Measurements from ENCODE around the gene ZNHIT2.
A peak's percentile ranks its signal among the peaks of the same experiment; 100 is the strongest.
"Not testable (repeated sequence)": the region's sequence is repeated elsewhere in the genome, so short reads cannot be mapped to it uniquely, and the experiment has no call there.

Gene ZNHIT2

DNA sequence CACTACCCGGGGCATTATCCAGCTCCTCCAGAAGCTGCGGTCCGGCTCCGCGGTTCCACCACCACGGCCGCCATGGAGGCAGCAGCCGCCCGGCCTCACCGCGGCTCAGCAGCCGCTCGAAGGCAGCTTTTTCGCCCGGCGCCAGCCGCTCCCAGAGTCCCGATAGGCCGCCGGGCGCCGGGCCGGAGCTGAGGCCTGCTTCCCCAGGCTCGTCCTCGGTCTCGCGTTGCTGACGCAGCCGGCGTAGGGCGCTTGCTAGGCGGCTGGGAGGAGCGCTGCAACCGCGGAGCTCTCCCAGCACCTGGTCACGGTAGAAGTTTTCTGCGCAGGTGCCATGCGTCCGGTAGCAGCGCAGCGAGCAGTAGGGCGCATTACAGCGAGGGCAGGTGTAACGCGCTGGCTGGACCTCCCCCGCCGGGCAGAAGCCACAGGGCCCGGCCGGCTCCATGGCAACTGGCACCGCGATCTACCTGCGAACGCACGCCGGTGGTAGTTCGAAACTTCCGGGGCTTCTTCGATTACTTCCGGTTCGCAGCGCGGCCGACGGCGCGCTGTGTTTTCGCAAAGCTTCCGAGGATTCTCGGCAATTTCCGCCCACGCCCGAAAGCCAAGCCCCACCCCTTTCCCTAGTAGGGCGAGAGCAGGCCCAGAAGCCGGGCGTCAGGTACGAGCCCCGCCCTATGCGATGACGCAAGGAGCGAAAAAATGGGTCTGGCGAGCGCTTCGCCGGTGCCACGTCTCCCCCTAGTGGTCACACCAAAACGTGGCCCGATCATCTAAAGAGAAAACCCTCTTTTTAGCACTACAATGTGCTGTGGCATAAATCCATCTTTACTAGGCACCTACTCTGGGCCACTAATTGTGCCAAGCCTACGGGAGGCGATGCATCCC, at the start of gene ZNHIT2:
ZNHIT2 (minus strand) TSS at position 496 of the 891 bp plus-strand sequence; CDS start at position 448, 48 bp downstream.
- DNase-seq (ENCODE audit: low read depth), result peak; percentile 100

DNA sequence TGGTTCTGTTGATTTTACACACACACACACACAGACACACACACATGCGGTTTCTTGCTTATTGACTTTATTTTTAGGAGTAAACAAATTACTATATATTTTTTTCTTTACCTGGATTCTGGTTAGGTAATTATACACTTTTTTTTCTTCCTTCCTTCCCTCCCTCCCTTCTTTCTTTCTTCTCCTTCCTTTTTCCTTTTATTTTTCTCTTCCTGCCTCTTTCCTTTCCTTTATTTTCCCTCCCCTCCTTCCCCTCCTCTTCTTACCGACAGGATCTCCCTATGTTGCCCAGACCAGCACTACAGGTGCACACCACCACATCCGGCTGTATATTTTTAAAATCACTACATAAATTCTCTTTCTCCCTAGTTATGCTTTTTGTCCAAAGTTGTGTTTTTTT, 49.4 kb upstream of the ZNHIT2 start:
- no peak for DNase-seq (ENCODE audit: low read depth)

DNA sequence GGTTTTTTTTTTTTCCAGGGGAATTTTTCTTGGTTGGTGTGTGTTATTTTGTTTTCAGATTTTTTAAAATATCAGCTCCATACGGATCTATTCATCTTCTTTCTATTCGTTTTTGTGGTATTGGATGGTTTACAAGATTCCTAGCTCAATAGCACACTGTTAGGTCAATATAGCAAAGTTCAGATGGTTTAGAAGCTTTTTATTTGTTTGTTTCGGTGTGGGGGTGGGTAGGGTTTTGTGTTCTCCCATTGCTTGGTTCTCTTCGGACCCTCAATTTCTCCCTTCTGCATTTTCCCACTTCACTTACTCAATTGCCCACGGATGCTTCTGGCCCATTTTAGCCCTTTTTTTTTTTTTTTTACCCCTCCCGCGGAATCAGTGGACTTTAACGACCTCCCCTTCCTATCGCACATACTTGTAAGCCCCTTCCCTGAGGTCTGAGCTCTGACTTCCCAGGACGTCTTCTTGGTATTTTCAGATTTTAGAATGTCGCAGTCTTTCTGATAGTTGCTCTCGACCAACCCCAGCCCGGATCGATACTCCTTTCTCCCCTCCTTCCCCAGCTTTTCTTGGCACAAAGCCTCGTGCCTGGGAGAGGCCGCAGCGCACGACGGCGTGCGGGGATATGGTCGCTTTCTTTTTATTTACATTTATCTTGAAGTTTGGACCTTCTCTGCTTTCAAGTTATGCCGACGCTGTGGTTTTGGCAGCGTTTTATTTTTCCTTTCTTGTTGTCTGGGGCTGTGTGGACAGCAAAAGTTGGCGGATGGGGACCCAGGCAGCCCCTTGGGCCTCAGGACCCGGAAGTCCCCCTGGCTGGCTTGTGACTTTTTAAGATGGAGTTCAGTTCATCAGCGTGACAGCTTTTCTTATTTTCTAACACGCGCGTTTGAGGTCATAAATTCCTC, 48.2 kb upstream of the ZNHIT2 start:
- DNase-seq (ENCODE audit: low read depth), result no peak

DNA sequence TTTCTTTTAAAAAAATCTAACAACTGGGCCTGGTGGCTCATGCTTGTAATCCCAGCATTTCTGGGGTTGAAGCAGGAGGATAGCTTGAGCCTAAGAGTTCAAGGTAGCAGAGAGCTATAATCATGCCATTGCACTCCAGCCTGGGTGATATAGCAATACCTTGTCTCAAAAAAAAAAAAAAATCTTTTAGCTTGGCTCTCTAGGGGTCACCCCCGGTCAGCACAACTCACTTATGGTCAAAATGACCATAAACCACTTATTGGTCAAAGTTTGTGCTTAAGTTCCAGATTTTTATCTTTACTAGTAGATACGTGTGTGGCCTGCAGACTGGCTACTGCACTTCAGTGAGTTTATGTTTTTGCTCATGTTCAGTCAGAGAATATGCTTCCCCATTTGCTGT, 46.2 kb upstream of the ZNHIT2 start:
- DNase-seq (ENCODE audit: low read depth), result no peak

DNA sequence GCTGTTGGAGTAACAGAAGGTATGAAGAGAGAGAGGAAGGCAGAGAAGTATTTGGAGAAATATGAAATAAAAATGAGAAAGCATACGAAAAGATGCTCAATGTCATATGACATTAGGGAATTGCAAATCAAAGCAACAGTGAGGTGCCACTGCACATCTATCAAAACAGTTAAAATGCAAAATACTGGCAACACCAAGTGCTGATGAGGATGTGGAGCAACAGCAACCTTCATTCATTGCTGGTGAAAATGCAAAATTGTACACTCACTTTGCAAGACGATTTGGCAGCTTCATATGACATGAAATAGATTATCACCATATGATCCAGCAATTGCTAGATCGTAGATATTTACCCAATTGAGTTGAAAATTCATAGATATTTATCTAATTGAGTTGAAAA, 43.1 kb upstream of the ZNHIT2 start:
- DNase-seq (ENCODE audit: low read depth), result no peak

DNA sequence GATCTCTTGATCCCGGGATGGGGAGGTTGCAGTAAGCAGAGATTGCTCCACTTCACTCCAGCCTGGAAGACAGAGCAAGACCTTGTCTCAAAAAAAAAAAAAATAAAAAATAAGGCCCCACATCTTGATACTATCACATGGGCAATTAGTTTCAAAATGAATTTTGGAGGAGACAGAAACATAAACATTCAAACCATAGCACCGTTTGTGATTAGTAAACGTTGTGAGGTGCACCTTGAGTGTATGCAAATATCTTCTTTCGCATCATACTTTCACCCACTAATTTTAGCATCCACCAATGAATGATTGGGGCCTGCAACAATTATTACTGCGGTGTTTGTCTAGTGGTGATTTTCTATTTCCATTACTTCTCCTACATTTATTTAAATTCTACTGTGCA, 41.5 kb upstream of the ZNHIT2 start:
- DNase-seq (ENCODE audit: low read depth), result no peak

DNA sequence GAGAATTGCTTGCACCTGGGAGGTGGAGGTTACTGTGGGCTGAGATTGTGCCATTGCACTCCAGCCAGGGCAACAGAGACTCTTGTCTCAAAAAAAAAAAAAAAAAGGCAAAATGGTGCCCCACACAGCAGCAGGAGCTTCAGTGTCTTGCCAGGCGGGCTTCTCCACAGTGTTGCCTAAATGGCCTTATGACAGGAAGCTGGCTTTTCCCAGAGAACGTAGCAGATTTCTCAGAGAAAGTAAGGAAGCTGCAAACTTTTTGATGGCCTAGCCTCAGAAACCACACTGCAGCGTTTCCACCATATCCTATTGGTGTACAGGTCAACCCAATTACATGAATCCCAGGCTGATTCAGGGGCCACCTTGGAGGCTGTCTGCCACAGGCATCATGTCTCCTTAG, 39.8 kb upstream of the ZNHIT2 start:
- no peak for DNase-seq (ENCODE audit: low read depth)

DNA sequence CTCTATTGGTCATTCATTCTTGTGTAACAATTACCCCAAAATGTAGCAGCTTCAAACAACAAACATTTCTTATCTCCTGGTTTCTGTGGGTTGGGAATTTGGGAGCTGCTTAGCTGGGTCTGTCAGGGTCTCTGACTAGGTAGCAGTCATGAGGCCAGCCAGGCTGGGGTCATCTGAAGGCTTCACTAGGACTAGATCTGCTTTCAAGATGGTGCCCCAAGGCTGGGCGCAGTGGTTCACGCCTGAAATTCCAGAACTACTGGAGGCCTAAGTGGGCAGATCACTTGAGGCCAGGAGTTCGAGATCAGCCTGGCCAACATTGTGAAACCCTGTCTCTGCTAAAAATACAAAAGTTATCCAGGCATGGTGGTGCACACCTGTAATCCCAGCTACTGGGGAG, 39.4 kb upstream of the ZNHIT2 start:
- no peak for DNase-seq (ENCODE audit: low read depth)

DNA sequence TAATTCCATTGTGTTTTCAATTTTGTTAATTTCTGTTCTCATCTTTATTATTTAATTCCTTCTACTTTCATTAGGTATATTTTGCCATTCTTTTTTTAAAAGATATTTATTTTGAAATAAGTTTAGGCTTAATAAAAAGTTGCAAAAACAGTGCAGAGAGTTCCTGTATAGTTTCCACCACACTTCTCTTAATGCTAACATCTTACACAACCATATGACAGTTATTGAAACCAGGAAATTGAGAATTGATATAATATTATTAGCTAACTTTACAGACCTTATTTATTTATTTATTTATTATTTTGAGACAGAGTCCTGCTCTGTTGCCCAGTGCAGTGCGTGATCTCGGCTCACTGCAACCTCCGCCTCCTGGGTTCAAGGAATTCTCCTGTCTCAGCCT, 38.8 kb upstream of the ZNHIT2 start:
- DNase-seq (ENCODE audit: low read depth), result no peak

DNA sequence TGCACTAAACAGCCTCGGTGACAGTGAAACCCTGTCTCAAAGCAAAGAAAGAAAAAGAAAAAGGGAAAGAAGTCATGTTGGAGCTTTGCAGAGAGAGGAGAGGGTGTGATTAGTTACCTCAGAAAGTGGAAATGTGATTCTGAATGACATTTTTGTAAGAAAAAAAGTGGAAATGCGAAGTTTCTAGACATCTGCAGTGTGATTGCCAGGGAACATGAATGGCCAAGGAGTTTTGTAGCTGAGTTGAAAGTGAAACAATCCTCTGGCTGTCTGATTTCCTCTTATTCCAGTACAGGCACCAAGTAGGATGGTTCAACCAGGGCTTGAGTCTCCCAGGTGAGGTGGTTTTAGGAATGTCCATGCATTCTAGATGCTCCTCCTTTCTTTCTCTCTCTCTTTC, 34.6 kb upstream of the ZNHIT2 start:
- no peak for DNase-seq (ENCODE audit: low read depth)

DNA sequence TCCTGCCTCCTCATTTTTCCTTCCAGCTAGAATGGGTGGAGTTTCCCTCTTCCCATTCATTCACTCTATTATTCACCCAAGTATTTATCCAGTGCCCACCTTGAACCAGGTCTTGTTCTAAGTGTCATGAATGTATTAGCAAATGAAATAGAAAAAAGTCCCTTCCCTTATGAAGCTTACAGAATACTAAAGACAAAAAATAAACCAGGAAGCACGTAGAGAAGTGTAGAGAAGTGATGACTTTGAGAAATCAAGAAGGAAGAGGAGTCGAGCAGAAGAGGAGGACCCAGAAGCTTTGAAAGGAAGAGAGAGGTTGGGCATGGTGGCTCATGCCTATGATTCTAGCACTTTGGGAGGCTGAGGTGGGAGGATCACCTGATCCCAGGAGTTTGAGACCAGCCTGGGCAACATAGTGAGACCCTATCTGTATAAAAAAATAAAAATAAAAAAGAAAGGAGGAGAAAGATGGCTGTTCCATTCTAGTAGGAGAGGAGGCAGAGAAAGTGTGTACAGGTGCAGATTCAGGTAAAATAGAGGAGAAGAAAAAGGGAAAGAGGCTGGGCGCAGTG, 33.9 kb upstream of the ZNHIT2 start:
- no peak for DNase-seq (ENCODE audit: low read depth)

DNA sequence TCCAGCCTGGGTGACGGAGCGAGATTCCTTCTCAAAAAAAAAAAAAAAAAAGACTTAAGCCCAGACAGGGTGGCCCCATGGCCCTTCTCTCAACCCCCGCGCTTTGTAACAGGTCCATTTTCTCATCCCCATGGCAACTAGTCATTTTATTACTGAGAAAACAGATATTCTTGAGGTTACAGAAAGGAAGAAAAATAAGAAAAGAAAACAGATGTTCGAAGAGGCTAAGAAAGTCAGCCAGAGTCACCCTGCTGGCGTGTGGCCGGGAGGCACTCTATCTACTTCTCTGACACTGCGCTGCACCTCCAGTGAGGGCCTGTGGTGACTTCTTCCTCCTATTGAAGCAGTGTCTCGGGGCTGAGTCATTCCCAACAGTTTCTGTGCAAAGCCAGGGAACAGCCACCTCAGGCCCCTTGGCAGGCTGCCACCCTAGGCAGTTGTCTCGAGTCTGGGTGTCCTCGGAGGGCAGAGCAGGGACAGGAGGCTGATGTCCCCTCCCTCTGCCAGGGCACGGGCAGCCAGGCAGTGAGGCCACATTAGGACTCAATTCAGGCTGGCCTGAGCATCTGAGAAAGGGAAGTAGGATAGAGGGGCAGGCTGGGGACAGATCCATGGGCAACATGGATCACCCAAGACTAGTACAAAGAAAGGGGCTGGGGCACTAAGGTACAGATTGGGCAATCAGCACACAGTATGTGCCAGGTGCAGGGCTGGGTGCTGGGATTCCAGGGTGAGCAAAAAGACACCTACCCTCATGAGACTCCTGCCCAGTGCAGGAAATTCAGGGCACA, 33.2 kb upstream of the ZNHIT2 start:
- no peak for DNase-seq (ENCODE audit: low read depth)

DNA sequence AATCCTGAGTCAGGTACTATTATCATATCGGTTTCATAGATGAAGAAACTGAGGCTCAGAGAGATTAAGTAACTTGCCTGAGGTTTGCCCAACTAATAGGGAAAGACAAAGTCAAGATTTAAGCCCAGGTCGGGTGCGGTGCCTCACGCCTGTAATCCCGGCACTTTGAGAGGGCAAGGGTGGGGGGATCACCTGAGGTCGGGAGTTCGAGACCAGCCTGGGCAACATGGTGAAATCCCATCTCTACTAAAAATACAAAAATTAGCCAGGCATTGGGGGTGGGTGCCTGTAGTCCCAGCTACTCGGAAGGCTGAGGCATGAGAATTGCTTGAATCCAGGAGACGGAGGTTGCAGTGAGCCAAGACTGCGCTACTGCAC, 32.6 kb upstream of the ZNHIT2 start:
- not testable (repeated sequence) for DNase-seq (ENCODE audit: low read depth)

DNA sequence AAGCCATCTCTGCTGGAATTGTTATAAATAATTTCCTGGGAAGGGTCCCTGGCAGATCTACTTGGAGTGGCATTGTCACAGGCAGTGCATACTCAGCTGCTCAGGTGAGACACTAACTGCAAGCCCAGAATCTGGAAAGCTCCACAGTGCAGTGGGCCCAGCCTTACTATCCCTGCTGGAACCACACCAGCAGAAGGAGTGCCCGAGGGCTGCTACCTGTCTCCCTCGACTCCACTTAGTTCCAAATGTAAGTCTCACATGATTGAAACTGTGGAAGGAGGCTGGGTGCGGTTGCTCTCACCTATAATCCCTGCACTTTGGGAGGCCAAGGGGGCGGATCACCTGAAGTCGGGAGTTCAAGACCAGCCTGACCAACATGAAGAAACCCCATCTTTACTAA, 31.2 kb upstream of the ZNHIT2 start:
- no peak for DNase-seq (ENCODE audit: low read depth)

DNA sequence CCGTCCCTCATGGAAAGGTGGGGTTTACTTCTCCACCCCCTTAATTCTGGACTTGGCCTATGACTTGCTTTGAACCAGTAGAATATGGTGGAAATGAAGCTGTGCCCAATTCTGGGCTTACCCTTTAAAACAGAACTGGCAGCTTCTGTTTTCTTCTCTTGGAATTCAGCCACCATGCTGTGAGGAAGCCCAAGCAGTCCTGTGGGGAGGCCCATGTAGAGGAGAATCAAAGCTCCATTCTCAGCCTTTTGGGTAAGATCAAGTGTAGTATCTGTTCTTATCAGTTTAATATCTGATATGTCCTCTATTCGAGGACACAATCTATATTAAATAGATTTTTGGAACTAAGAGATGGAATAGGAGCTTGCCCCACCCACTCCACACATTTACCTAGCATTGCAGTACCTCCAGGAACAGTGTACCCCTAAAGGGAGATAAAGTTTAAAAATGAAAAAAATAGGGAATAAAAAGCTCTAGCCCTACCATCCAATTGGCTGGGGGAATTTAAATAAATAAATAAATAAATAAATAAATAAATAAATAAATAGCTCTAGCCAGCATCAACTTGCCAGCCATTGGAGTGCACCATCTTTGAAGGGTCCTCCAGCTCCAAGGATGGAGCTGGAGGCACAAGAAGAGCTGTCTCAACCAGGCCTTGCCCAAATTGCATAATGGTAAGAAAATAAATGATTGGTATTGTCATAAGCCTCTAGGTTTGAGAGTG, 30.0 kb upstream of the ZNHIT2 start:
- DNase-seq (ENCODE audit: low read depth), result no peak

DNA sequence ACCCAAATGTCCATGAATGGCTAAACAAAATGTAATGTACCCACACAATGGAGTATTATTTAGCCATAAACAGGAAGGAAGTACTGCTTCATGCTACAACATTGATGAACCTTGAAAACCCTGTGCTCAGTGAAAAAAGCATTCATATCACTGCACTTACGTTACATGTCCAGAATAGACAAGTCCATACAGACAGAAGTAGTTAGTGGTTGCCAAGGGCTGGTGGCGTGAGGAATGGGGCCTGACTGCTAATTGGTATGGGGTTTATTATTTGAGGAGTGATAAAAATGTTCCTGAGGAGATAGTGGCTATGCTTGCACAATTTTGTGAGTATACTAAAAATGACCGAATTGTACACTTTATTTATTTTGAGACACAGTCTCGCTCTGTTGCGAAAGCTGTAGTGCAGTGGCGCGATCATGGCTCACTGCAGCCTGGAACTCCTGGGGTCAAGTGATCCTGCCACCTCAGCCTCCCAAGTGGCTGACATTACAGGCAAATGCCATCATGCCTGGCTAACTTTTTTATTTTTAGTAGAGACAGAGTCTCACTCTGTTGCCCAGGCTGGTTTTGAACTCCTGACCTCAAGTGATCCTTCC, 24.5 kb upstream of the ZNHIT2 start:
- no peak for DNase-seq (ENCODE audit: low read depth)

DNA sequence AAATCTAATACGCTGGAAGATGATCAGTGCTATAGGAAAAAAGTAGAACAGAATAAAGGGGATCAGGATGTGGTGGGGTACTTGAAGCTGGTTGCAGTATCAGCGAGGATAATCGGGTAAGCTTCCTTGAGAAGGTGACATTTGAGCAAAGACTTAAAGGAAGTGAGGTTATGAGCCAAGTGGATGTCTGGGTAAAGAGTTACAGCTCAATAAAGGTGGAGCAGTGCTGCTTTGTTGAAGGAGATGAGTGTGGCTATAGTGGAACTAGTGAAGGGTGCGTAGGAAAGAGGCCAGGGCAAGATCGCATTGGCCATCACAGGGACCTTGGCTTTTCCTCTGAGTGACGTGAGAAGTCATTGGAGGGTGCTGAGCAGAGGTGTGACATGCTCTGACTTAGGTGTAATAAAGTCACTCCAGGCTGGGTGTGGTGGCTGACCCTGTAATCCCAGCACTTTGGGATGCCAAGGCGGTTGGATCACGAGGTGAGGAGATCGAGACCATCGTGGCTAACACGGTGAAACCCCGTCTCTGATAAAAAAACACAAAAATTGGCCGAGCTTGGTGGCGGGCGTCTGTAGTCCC, 19.1 kb upstream of the ZNHIT2 start:
- no peak for DNase-seq (ENCODE audit: low read depth)

DNA sequence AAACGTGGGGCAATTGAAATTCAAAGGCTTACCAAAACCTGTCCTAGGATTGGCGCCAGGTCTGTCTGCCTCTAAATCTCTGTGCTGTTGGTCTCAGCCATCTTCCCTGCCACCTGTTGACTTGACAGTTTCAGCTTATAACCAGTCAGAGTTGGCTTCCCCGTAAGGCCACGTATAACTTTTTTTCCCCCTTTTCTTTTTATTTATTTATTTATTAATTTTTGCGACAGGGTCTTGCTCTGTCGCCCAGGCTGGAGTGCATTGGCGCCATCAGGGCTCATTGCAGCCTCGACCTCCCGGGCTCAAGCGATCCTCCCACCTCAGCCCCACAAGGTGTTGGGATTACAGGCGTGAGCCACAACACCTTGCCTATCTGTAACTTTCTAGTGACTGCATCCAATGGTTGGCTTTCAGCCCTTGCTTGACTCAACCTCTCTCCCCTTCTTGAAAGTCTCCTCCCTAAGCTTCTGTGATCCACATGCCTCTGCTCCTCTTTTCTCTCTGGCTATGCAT, 18.2 kb upstream of the ZNHIT2 start:
- DNase-seq (ENCODE audit: low read depth), result no peak

DNA sequence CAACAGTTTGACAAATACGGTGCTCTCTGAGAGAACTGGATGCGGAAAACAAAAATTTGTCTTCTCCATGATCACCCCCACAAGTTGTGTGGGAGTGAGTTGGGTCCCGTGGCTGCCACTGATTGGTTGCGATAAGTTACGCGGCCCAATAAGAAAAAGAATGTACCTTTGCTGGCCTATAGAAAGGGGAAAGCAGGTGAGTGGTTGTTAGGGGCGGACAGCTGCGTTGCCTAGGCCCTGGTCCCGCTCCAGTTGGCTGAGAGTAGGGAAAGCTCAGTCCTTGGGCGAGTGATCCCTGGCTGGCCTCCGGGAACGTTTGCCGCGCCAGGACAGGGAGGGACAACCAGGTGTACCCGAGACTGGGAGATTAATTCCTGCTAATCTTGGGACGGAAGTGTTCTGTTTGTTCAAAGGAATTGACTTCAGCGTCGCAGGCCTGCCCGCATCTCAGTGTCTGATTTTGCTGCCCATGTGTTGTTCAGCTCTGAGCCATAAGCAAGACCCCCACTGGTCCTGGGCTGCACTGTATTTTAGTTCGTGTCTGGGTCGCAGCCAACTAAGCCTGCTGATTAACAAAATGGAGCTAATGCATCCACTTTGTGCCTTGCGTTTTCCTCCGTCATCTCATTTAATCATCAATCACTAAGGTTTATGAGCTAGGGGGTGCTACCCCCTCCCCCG, 17.6 kb upstream of the ZNHIT2 start:
- peak; percentile 59 for DNase-seq (ENCODE audit: low read depth)

Measured in activated T-cell treated with anti-CD3 and anti-CD28 coated beads for 1 hour (primary cell).